Epidermal melanocyte (primary cell): ENCODE measurements around the gene PAIP2B.
"Not testable (repeated sequence)": the region's sequence is repeated elsewhere in the genome, so short reads cannot be mapped to it uniquely, and the experiment has no call there.

Source experiments
- DNase-seq: peaks from one replicate; pipeline ENCODE4 v3.0.0; 2011; ENCODE audit warnings: low spot score; ENCODE audit not compliant: insufficient read length

The PAIP2B gene, protein sequence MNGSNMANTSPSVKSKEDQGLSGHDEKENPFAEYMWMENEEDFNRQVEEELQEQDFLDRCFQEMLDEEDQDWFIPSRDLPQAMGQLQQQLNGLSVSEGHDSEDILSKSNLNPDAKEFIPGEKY

DNA sequence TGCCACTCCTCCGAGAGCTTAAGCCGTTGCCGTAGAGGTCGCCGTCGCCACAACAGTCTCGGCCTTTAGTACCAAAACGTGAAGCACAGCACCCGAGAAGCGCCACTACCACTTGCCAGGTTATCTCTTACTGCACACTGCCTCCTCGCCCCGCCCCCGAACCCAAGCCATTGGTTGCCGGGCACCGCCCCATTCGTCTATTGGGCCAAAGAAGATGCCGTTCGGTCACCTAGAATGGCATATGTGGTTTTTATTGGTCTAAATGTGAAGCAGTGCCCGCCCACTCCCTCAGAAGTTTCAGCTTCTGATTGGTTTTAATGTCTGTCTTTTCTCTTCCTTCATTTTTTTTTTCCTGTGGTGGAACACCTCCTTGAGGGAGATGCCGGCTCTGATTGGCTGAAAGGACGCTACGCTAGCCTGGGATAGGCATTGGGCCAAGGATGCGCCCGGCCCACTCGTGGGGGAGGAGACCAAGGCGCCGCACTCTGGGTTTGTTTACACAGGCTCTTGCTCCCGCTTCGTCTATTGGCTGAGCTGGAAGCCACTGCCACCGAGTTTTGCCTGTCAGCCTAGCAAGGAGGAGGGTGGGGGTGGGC is at the start of gene PAIP2B:
PAIP2B (minus strand) TSS at position 139 of the 596 bp plus-strand sequence. CDS start 24,514 bp downstream, outside the sequence.
- DNase-seq = peak; percentile 80

DNA sequence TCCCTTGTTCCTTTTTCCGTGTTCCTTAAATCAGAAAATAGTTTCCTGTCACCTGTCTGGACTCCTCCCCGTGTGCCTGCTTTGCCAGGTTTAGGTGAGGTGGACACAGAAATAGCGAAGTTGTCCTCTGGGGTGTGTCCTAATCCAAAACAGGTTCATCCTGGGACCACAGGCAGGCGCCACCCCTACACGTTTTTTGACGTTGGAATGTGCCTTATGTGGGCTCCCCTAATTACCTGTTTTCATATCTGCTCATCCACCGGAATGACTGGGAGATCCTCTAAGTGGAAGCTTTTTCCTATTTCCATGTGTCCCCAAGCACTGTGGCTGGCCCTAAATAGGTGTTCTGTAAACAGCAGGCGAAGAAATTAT is 49.0 kb upstream of the PAIP2B start:
- no peak for DNase-seq

DNA sequence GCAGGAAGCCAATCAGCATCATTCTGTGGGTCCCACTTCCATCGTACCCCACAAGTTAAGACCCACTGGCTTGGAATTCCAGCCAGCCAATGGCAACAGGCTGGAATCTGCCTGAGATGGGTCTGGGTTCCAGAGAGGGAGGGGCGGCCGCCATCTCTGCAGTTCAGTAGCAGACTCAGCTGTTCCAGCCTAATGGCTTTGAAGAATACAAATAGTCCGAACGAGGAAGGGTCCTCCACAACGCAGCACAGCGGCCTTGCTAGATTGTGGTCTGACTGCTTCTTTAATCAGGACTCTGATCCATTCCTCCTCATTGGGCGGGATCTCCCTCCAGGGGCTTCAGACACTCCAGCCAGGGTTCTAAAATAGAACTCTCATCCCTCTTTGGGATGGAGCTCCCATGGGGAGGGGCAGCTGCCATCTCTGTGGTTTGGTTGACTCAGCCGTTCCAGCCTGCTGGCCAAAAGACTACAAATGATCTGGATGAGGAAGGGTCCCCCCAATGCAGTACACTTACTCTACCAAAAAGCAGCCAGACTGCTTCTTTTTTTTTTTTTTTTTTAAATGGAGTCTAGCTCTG is 42.7 kb upstream of the PAIP2B start:
- DNase-seq = no peak

DNA sequence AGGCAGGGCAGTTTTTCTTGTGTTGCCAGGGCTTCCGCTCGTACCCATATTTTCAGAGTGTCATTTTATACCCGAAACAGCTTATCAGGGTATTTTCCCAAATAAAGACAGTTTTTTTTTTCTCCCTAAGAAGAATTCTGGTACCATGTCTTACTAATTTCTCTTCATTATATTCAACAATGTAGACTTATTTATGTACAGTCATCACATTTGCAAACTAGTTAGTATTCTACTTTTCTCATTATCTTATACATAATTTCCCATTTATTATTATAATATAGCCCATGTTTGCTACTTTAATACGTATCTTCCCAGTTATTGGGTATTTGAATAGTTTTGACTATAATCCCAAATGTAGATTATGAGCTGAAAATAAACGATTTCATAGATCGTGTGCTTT is 36.5 kb upstream of the PAIP2B start:
- no peak for DNase-seq

DNA sequence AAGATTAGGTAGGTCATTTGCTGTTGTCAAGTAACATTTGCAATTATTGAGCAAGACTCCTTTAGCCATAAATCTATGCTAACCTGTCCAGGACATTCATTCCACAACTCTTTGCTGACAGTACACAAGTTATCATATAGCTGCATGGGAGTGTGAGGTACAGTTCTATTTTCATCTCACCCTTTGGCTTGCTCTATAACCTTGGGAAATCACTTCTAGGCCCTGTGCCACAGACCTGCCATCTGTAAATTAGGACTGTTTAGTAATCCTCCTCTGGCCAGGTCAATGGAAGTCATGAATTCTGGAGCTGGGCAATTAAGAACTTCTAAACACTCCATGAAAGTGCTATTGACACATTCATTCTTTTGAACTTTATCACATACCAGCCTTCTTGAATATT is 34.6 kb upstream of the PAIP2B start:
- DNase-seq = no peak

DNA sequence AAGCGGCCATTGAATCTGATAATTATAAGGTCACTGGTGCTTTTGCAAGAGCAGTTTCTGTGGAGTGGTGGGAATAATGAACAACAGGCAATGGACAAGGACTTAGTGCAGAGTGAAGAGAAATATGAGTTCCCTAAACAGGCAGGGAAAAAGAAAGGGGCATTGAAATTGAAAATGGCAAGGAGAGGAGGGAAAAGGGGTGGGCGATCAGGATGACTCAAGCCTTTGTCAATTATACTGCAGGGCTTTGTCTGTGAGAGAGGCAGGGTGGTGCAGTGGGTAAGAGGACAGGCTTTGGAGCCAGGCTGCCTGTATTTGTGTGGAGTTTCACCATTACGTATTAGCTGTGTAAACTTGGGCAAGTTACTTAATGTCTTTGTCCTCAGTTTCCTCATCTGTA is 29.5 kb upstream of the PAIP2B start:
- peak; percentile 36 for DNase-seq

DNA sequence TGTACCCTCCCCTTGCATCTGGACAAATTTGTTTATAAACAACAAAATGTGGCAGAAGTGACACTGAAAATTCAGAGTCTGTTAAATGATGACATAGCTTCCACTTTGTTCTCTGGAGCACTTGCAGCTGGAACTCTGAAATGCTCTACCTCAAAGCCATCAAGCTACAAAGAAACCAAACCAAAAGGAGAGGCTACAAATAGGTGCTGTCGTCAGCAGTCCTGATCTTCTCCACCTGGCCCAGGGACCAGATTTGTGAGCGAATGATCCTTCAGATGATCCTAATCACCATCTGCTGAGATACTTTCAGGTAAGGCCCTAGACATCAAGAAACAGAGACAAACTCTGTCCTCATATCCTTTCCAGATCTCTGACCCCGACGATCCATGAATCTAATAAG is 27.9 kb upstream of the PAIP2B start:
- DNase-seq = no peak

DNA sequence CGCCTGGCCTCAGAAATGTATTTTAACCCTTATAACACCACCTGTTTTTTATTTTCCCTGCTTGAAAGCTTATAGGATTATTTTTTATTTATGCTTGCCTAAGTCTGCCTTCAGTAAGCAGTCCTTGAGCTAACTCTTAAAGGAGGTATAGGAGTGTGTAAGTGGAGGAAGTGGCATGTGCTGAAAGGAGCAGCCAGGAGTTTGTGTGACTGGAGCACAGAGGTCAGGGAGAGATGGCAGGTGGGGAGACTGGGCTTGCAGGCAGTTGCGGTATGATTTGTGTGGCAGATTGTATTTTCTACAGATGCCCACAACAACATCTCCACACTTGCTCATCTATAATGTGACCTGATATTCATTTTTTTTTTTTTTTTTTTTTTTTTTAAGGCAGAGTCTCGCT is 27.2 kb upstream of the PAIP2B start:
- no peak for DNase-seq

DNA sequence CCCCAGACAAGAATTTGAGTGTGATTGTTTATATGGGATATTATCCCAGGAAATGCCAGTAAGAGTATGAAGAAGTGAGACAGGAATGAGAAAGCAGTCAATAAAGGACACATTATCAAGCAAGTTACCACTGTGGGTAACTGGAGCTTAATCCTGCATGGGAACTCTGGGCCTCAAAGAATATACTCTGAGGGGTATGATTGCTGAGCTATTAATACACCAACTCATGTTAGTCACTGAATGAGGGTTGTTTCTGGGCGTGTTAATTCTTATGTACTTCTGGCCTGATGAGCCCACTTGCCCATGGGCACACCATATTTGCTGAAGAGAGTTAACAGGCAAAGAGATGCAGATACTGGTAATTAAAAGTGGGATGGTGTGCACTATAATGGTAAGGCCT is 26.6 kb upstream of the PAIP2B start:
- DNase-seq = no peak

DNA sequence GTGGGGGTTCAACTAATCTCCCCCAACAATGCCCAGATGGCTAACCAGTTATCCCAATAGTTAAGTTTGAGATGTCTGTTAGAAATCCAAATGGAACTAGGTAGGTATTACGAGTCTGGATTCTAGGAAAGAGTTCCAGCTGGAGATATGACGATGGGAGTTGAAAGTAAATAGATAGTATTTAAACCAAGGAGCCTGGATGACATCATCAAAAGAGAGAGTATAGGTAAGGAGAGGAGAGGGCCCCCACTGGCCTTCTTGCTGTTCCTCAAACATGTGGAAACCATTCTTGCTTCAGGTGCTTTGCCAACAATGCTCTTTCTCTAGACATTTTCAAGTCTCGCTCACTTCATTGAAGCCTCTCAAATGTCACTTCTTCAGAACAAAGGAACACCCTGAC is 26.0 kb upstream of the PAIP2B start:
- DNase-seq = no peak

DNA sequence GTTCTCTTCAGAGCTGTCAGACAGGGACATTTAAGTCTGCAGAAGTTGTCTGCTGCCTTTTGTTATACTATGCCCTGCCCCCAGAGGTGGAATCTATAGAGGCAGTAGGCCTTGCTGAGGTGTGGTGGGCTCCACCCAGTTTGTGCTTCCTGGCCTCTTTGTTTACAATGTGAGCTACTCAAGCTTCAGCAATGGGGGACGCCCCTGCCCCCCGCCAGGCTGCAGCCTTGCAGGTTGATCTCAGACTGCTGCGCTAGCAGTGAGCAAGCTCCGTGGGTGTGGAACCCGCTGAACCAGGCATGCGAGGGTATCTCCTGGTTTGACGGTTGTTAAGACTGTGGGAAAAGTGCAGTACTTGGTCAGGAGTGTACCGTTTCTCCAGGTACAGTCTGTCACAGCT is 24.0 kb upstream of the PAIP2B start:
- DNase-seq = no peak

DNA sequence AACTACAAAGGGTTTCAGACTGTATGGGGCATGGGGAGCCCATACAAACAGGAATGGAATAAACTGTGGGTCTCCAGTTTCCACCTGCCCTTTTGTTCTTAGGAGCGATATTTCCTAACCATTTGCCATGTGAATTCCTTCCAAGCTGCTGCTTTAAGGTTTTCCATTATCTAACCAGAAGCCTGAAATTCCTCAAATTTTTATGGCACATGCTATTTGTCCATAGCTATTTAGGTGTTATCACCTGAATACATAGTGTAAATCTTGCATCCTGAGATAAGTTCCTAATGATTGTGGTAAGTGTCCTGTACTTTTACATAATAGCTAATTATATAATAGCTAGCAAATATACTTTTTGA is 17.4 kb upstream of the PAIP2B start:
- DNase-seq = no peak

DNA sequence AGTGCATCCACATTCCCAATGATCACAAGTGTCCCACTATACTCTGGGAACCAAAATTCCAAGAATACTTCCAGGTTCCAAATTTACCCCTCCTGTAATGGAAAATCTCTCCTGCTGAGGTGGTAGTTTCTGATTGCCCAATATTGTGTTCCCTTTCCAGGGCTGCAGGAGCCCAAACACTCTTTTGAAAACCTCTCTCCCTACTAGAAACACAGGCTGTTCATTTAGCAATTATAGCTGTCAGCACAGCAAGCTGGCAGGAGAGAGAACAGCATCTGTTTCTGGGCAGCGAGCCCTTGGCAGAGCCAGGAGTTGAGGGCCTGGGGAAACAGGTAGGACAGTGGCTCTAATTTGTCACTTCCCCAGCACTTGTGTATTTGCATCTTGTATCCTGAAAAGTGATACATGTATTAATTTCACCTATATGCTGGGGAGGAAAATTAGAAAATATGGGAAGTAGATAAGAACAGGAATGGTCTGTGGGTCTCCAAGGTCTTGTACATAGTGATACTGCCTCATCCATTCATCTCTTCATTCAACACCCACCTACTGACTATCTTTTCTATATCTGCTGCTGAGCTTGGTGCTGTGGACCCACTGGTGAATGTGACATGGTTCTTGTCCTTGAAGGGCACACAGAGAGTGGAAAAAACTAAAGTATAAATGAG is 16.9 kb upstream of the PAIP2B start:
- DNase-seq = no peak

DNA sequence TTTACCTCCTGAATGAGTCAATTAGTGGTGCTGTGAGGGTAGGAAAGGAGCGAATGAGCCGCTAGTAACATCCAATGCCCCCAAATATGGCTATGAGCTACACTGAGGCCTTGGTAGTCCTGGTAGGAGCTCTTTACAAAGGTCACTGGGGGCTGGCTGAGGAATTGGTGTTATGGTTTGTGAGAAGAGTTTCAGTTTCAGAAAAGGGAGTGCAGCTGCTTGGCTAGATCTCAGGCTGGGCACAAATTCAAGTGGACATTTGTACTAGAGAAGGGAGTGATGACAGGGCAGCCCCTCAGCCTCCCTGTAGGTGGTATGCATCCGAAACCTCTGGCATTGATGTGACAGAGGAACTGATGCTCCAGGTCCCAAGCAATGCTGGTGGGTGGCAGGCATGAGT is 13.9 kb upstream of the PAIP2B start:
- DNase-seq = no peak

DNA sequence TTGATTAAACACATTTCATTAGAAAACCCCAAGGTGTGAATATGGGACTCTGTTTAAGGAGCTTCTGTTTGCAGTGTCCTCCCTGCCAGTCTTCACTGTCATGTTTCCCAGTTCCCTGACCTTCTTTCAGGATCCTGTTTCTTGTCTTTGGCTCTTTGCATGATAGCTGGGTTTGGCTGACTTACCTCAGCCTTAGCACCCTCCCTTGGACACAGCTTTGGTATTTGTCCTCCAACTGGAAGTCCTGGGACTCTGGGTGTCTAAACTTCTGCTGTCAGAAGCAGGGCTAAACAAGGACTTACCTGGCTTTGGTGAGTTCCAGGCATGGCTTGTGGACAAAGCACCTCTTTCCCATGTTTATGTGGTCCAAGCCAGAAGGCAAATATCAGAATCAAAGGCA is 11.2 kb upstream of the PAIP2B start:
- no peak for DNase-seq

DNA sequence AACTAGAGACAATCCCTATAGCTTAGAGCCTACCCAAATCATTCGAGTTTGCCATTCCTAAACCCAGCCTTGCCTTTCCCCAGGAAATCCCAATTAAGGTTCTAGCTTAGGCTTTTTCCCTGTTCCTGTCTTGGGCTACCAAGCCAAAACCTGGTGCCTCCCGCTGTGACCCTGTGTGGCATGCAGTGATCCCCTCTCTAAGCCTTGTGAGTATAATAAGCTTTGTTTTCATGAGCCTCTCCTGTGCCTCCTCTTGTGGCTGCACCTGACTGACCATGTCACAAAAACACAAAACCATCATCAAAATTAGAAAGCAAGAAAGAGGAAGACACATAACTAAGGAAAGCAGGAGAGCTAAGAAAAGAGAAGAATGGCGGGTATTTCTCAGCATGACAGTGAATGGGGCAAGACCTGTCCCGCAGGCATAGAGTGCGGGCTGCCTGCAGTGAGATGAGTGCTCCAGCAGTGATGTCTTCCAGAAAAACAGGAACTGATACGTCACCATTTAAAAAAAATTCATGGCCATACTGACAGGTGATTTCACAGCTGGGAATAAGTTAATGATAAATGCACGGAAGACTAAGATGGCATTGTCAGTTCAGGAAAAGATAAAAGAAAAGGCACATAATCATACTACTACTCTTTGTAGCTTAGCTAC is 9.2 kb upstream of the PAIP2B start:
- DNase-seq = no peak

DNA sequence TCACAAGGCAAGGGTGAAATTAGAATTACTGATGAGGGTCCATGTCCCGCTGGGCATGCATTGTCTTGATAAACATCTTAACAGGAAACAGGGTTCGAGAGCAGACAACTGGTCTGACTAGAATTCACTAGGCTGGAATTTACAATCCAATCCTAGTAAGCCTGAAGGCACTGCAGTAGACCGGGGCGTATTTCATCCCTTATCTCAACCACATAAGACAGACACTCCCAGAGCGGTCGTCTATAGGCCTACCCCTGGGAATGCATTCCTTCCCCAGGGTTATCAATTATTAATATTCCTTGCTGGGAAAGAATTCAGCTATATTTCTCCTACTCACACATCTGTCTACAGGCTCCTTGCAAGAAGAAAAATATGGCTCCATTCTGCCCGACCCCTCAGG is 6.2 kb upstream of the PAIP2B start:
- not testable (repeated sequence) for DNase-seq

DNA sequence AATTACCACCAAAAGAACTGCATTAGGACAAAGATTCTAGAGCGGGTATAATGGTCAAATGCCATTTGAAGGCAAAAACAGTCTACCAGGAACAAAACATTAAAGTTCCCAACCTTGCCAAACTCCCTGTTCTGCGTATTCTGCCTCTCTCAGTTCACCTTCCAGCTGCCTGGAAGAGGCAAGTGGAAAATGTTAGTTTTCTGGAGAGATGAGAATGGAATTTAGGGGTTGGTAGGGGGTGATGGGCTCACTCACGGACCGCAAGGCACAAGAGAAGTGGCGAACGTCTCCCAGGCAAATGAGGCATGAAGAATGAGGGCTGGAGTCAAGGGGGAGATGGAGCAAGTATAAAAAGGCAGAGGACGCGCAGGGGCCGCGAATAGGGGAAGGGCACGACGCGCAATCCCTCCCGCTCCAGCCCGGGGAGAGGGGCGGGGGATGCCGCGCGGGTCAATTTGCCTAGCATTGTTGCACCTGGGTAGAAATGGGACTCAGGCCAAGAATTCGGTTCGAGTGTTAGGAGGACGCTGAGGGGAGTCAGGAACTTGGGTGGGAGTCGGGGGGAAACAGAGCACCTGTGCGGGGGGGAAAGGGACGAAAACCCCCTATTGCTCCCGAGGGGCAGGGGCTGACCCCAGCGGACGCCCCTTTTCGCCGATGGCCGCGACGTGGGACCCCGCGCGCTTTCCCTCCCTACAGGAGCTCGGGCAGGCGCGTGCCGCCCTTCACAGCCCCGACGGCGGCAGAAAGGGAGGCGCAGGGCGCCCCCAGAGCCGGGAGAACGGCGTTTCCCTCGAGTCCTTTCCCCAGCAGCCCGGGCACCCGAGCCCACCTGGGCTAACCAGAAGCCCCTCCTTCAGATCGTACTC is 573 bp downstream of the PAIP2B start:
- DNase-seq = no peak

DNA sequence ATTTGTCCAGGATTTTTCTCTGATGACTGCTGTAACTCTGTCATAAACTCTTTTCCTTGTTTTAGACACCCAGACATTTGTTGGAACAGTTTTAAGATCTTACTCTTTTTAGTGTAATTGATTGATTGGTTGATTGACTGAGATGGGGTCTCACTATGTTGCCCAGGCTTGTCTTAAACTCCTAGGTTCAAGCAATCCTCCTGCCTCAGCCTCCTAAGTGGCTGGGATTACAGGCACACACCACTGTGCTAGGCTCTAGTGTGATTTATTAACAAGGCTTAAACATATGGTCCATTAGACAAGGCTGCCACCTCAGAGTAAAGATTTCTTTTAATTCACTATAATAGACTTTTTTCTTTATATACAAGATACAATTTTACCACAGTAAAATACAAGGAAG is 2.0 kb downstream of the PAIP2B start:
- DNase-seq = no peak

DNA sequence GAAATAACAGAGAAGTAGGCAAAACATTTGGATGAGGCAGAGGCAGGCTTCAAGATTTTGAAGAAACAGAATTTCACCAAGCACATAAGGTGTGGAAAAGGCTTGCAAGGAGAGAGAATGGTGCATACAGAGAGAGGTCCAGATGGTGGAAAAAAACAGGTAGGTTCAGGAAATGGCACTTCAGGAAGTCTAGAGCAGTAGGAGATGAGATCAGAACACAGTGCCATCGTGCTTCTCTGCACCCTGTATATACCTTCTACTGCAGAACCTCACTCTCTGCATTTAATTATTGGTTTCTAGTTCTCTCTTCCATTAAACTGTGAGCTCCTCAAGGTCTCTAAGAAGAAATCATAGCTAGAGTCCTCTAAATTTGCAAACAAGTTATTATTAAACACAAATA is 2.4 kb downstream of the PAIP2B start:
- no peak for DNase-seq

DNA sequence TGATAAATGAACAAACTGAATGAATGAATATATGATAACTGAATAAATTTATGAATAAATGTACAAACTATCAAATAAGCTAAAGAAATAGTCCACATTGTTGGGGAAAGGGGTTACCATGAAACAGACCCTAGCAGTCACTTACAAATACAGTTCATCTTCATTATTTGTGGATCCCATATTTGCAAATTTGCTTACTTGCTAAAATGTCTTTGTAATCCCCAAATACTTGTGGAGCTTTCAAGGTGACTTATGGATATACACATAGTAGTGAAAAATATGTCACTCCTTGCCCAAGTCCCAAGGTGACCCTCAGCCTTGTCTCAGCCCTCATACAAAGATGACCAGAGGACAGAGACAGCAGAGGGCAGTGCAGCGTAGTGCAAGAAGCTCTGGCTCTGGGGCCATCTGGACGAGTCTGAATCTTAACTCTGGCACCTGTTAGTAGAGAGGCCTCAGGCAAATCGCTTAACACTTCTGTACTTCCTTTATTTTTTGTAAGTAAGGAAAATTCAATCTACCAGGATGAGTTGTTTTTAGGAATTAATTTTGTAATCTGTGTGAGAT is 3.1 kb downstream of the PAIP2B start:
- DNase-seq = no peak
